AG04450 (cell line): ENCODE measurements around the gene GSX2. TPM values are rescaled to one million over a fixed set of nuclear protein-coding genes. Genes with fewer than 3 reads are reported as not detected.

Source experiments
- CTCF ChIA-PET: fragments of 300-600, 350-600 bp; formaldehyde crosslinking; extraction: SDS; loops from one replicate; lab custom pipeline; 2022; ENCODE audit warnings: antibody characterized with exemption, inconsistent platforms; lab: Charles Lee
- POLR2A ChIA-PET: fragments of 350-600 bp; formaldehyde crosslinking; extraction: SDS; loops from one replicate; lab custom pipeline; 2021; ENCODE audit warnings: antibody characterized with exemption, inconsistent platforms; lab: Yijun Ruan, JAX
- DNase-seq: peaks from one replicate; pipeline ENCODE4 v3.0.0-alpha.2; 2011; ENCODE audit warnings: low read depth, low spot score
- H3K27ac ChIP-seq: one replicate; pipeline ENCODE4 v1.5.1; 2012; ENCODE audit warnings: low read depth, low read length, control low read depth
- H3K27me3 ChIP-seq: one replicate; pipeline ENCODE4 v1.6.0; 2012; ENCODE audit warnings: low read length; ENCODE audit not compliant: control insufficient read depth, insufficient read depth
- H3K4me3 ChIP-seq: 2 replicates; pipeline ENCODE4 v1.5.1; 2011; ENCODE audit warnings: mild to moderate bottlenecking, low read depth, low read length, control low read depth
- H3K9me3 ChIP-seq: 2 replicates; pipeline ENCODE4 v1.5.1; 2012; ENCODE audit warnings: low read length; ENCODE audit not compliant: control insufficient read depth, insufficient read depth
- CTCF ChIP-seq: IDR thresholded peaks from 2 replicates; pipeline ENCODE4 v1.5.1; 2011; ENCODE audit warnings: low read depth, low read length, control low read depth, inconsistent platforms
- polyA plus RNA-seq: library from polyadenylated mRNA; depleted of rRNA; stranded (reverse); fragments of >200 nt; gene quantifications from 2 replicates; pipeline ENCODE4 v1.2.3, GENCODE V29; 2011

GSX2 gene
- polyA plus RNA-seq, 1 experiment, result not detected

- Histone ChIP-seq H3K4me3 (peak overlapping the region; percentile 54), H3K27ac (no peak overlapping the region), H3K9me3 (peaks cover 3% of the 10 kb centered on the region; the same call in 1 of the 2 replicates), H3K27me3 (peaks cover 48% of the 10 kb centered on the region)
- ChIA-PET POLR2A (no interaction called here), CTCF (no interaction called here)
- no peak for TF ChIP-seq CTCF
- no peak for DNase-seq
Measured at GRCh38 chr4:54101190-54102041, 1.5 kb downstream of the GSX2 start.

GRCh38 chr4:54102531-54103106 lies 2.7 kb downstream of the GSX2 start:
- CTCF ChIA-PET, result no interaction called here
- DNase-seq, result no peak
- no peak overlapping the region for H3K27ac ChIP-seq
- H3K4me3 ChIP-seq, result no peak overlapping the region
- H3K9me3 ChIP-seq, result peaks cover 3% of the 10 kb centered on the region; the same call in 1 of the 2 replicates
- POLR2A ChIA-PET, result no interaction called here
- TF ChIP-seq CTCF, result no peak
- peaks cover 43% of the 10 kb centered on the region for H3K27me3 ChIP-seq

GRCh38 chr4:54103190-54103574 lies 3.2 kb downstream of the GSX2 start:
- TF ChIP-seq CTCF, result no peak
- ChIA-PET CTCF (no interaction called here), POLR2A (no interaction called here)
- H3K27me3 ChIP-seq, result peaks cover 43% of the 10 kb centered on the region
- peaks cover 3% of the 10 kb centered on the region; the same call in 1 of the 2 replicates for H3K9me3 ChIP-seq
- DNase-seq, result no peak
- H3K27ac ChIP-seq, result no peak overlapping the region
- H3K4me3 ChIP-seq, result no peak overlapping the region

GRCh38 chr4:54104907-54105306 lies 4.9 kb downstream of the GSX2 start:
- ChIA-PET CTCF (no interaction called here), POLR2A (no interaction called here)
- Histone ChIP-seq H3K9me3 (peaks cover 11% of the 10 kb centered on the region; the same call in 1 of the 2 replicates), H3K4me3 (no peak overlapping the region), H3K27me3 (peaks cover 32% of the 10 kb centered on the region), H3K27ac (no peak overlapping the region)
- no peak for TF ChIP-seq CTCF
- no peak for DNase-seq
